Measurements from ENCODE around the gene SULT1A2.
"Not testable (repeated sequence)": the region's sequence is repeated elsewhere in the genome, so short reads cannot be mapped to it uniquely, and the experiment has no call there.

SULT1A2 gene

GRCh38 chr16:28608867-28609596, 12.2 kb upstream of the SULT1A2 start:
- DNase-seq: not testable (repeated sequence)

- not testable (repeated sequence) for DNase-seq
Measured at GRCh38 chr16:28608496-28608808, 11.6 kb upstream of the SULT1A2 start.

GRCh38 chr16:28607681-28608495, 11.0 kb upstream of the SULT1A2 start:
- not testable (repeated sequence) for DNase-seq

- DNase-seq: no peak
Measured at GRCh38 chr16:28607116-28607623, 10.3 kb upstream of the SULT1A2 start.

- no peak for DNase-seq
Measured at GRCh38 chr16:28606291-28607115, 9.7 kb upstream of the SULT1A2 start.

- no peak for DNase-seq
Measured at GRCh38 chr16:28604186-28604565, 7.3 kb upstream of the SULT1A2 start.

GRCh38 chr16:28603381-28604185, 6.7 kb upstream of the SULT1A2 start:
- no peak for DNase-seq

- no peak for DNase-seq
Measured at GRCh38 chr16:28602529-28602928, 5.7 kb upstream of the SULT1A2 start.

GRCh38 chr16:28602062-28602461, 5.2 kb upstream of the SULT1A2 start:
- not testable (repeated sequence) for DNase-seq

- DNase-seq: not testable (repeated sequence)
Measured at GRCh38 chr16:28601589-28601988, 4.7 kb upstream of the SULT1A2 start.

GRCh38 chr16:28600965-28601364, 4.1 kb upstream of the SULT1A2 start:
- DNase-seq: not testable (repeated sequence)

- DNase-seq: not testable (repeated sequence)
Measured at GRCh38 chr16:28599377-28600285, 2.8 kb upstream of the SULT1A2 start.

- no peak for DNase-seq
Measured at GRCh38 chr16:28597692-28598261, 927 bp upstream of the SULT1A2 start.

- no peak for DNase-seq
Measured at GRCh38 chr16:28596115-28596630, 677 bp downstream of the SULT1A2 start.

- not testable (repeated sequence) for DNase-seq
Measured at GRCh38 chr16:28595451-28595850, 1.4 kb downstream of the SULT1A2 start.

- DNase-seq: no peak
Measured at GRCh38 chr16:28592979-28593553, 3.8 kb downstream of the SULT1A2 start.

- no peak for DNase-seq
Measured at GRCh38 chr16:28592511-28592910, 4.3 kb downstream of the SULT1A2 start.

- no peak for DNase-seq
Measured at GRCh38 chr16:28591355-28591754, 5.5 kb downstream of the SULT1A2 start.

- DNase-seq: no peak
Measured at GRCh38 chr16:28590384-28591340, 6.2 kb downstream of the SULT1A2 start.
